GM18520 (cell line): ENCODE measurements around the gene PDZD2.
A peak's percentile ranks its signal among the peaks of the same experiment; 100 is the strongest.
"Not testable (repeated sequence)": the region's sequence is repeated elsewhere in the genome, so short reads cannot be mapped to it uniquely, and the experiment has no call there.

ENCODE experiments used
- ATAC-seq: cut with Tn5 transposase; IDR thresholded peaks from one replicate; pipeline ENCODE4 v1.9.1; 2021; ENCODE audit not compliant: unreplicated experiment

Gene PDZD2

DNA sequence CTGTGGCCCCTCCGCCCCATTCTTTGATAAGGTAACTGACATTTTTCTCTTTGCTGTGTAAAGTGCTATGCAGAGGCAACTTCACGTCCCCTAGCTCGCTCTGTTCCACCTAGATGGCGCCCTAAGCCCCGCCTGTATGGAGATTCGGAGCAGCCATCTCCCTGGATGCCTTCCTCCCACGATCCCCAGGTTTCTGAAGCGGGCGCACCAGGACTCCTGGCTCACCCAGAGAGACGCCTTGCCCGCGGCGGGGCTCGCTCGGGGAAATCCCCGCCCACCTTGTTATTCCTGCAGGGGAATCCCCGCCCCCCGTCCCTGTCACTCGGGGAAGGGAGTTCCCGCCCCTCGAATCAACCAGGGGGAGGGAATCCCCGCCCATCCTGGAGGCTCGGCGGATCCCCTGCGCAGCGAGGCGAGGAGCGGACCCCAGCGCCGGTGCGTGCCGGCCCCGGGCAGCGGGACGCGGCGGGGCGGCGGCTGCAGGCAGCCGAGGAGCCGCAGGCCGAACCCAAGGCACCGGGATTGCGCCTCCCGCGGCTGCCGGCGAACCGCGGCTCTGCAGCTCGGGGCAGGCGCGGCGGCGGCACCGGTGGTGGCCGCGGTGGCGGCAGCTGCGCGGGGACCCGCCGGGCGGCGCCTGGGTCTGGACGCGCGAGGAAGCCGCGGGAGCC is at the start of gene PDZD2:
TSS of gene PDZD2 (plus strand) at position 384 of the 671 bp plus-strand sequence.
- peak; percentile 46 for ATAC-seq

DNA sequence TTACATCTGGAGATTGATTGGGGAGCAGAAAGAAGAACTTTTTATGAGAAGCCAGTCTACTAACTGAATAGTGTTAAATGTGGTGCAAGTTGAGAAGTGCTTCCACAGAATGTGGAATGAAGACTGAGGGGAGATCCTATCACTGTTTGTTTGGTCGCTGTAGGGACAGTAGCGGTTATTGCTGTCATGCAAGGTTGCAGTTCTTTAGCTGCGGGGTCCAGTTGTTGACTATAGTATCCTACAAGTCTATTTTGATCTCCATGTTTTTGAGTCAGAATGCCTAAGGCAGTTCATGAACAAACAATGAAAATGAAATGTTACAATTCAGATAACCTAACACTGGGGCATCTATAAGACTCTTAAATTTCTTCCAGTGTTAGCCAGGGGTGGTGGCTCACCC is 45.3 kb upstream of the PDZD2 start:
- no peak for ATAC-seq

DNA sequence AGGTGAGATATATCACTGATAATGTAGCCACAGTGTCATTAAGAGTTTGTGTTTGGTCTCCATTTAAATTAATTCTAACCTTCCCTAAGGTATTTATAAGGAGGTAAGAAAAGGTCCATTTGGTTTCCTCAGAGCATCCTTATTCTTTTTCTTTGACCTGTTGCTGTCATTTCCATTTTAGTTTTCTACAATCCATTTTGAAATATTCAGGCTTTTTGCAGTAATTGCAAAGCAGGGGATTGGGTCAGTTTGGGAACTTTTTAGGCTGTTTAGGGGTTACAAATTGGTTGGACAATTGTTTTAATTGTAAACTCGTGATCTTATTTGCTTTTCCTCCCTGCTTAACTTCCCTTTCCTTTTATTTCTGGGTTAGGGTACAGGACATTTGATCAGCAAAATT is 42.6 kb upstream of the PDZD2 start:
- ATAC-seq: no peak

DNA sequence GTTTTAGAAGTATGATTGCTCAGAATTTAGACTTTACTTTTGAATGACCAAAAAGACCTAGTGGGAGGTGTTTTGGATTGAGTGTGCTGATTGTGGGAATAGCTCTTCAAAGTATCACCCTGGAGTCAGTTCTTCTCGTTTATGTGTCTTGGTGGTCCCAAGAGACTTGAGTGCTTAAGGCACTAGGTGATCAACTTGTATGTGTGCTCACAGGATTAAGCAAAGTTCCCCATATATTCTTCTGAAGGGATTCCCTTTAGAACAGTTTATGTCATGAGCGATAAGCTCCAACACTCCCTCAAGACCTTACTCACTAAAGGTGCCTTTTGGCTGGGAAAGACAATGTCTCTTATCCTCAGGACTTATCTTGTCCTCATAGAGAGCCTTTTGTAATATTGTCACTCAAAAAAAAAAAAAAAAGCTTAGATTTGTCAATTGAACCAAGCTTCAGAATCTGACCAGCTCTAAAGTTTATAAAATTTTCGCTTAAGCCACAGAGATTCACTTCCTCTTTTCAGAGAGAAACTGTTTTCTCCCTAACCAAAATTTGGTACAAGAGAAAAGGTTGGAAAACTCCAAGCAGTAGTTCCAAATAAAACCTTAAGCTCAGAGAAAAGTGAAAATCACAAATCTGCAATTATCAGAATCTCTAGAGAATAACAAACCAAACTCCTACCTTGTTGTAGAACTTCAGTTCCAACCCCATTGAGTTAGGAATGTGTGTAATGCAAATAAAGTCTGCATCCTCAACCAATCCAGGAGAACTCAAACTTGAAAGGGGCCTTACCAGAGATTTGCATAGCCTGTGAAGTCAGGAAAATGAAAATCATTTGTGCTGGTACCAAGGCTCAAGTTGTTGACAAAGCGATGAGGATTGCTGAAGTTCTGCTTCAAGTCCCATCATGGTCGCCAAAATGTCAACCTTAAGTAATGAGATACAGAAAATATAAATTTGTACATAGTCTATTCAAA is 40.0 kb upstream of the PDZD2 start:
- ATAC-seq: no peak

DNA sequence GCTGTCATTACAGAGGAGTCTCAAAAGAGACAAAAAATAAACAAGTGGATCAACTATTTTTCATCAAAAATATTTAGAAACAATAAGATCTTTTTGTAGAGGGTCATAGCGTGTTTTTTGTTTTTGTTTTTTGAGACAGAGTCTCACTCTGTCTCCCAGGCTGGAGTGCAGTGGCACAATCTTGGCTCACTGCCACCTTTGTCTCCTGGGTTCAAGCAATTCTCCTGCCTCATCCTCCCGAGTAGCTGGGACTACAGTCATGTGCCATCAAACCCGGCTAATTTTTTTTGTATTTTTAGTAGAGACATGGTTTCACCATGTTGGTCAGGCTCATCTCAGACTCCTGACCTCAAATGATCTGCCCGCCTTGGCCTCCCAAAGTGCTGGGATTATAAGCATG is 36.6 kb upstream of the PDZD2 start:
- ATAC-seq: not testable (repeated sequence)

DNA sequence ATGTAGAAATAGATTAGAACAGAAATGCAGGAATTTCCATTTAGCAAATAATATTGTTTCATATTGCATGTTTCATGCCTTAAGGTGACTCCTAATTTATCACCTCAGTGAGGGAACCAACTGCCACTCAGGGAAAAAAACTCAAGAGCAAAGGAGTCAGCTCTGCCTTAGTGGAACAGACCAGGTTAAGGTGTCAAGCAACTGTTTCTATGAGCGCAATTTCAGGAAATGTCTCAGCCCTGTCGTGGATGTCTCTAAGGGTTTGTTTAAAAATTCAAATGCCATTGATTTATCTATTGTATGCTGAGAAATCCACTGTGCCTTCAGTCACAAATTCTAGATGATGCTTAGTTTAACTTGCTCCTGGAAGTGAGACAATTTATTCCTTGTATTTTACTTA is 34.7 kb upstream of the PDZD2 start:
- no peak for ATAC-seq

DNA sequence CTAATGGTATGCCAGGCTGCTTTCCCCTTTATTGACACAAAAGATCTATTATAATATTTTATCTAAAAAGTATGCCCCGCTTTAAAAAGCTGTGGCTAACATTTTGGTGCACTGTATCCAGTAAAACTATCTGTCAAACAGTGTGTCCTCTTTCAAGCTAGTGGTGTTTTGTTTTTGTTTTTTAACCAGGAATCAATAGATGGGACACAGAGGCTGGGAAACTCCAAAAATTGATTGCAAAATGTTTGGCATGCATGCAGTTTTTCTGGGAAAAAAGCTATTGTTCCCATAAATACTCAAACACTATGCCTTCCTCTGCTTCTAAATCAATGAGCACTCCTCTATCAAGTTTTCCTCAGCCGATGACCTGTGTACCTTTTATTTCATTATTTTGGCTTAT is 34.3 kb upstream of the PDZD2 start:
- ATAC-seq: no peak

DNA sequence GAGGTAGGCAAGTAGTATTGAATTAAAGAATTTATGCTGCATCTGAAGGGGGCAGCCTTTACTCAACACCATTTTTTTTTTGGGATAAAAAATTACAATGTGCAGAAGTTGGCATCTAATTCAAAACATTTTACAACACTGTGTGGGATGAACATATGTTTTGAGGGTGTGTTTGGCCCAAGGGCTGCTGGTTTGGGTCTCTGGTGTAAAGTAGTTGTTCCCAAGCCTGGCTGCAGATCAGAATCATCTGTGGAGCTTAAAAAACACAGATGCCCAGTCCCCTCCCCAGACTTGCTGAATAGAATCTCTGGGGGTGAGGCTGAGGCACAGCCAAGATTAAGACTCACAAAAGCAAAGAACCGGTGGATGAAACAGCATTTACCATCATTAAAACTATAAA is 33.0 kb upstream of the PDZD2 start:
- no peak for ATAC-seq

DNA sequence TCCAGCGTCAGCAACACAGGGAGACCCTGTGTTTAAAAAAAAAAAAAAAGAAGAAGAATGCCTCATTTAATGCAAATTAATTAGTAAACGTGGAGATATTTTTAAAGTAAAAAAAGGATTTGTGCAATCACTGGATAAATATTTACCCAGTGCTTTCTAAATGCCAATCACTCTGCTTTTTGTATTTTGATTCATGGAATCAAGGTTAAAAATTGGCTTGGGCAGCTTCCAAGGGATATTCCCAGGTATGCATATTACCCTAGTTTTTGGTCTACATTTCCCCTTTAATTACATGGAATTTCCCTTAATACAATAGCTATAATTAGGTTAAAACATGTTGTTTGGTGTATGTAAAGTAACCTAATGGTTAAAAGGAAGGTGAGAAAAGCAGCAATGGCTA is 31.4 kb upstream of the PDZD2 start:
- no peak for ATAC-seq

DNA sequence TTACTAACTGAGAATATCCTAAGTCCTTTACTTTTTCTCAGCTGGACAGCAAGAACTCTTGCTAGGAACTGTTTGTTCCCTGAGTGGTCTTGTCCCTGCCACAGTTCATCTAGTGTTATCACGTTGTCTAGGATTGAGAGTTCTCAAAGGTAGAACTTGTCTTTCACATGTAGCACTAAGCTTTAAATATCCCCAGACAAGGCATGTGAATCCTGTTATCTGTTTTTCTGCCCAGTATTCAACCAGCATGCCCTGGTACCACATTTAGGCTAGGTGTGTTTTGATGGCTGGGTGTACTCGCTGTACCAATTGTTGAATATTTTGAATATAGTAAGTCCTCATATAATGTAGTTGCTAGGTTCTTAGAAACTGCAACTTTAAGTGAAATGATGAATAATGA is 27.9 kb upstream of the PDZD2 start:
- ATAC-seq: no peak

DNA sequence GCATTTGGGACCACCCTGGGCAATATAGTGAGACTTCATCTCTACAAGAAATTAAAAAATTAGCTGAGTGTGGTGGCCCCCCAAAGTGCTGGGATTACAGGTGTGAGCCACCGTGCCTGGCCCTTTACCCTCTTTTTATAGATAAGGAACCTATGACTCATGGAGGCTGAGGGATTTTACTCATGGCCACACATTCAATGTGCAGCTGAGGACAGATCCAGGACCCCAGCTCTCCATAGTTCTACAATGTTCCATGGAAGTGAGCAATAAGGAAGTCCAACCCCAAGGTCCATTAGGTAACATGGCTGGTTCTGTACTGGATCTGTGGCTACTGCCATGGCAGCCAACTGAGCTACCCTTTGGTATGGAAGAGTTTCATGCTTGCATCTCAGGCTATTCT is 25.3 kb upstream of the PDZD2 start:
- ATAC-seq: no peak

DNA sequence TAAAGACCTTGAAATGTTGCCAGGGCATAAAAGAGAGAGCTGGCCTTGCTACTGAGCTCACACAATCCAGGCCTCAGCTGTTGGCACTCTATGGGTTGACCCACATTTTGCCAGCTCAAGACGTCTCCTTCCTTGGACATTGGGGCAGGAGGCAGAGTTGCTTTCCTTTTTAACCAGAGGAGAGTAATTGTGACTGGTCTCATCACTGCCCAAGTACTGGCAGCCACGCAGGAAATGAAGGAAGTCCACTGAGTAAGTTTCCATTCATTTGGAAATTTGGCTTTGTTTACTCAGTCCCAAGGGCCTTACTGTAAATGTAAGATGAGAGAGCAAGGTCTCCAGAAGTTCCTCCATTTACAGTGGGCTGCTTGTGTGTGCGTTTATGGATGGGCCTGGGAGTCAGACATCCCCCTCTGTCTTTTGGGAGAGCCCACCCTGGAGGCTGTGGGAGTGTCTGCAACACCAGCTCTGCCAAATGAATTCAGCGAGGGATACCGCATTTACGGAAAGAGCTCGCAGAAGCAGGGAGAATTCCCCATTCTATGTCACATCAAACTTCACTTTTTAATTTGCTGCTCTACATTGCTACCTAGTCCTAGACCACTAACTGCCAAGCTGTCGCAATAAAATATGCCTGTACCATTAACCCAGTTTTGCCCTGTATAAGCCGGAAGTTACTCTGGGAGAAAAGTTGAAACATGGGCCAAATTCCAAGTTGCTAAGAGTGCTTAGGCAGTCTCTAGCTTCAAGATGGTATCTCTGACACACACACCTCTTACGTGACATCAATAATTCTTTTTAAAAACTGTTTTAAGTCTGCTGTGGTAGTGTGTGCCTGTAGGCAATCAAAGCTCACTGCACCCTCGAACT is 24.5 kb upstream of the PDZD2 start:
- no peak for ATAC-seq

DNA sequence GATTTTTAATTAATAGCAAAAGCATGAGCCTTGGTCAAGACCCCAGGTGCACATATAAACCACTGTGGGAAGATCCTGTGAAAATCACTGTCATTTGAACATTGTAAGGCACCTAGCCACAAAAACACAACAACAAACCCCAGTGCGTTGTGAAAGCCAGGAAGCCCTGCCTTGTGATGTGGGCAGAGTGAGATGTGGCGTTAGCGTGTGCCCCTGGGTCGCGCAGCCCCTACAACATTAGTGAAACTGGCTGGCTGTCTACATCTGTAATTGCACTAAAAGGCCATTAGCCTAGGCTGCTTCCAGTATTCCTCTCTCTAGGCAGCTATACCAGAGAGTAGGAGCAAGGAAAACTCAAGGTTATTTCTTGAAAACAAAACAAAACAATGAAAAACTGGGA is 21.1 kb upstream of the PDZD2 start:
- ATAC-seq: no peak

DNA sequence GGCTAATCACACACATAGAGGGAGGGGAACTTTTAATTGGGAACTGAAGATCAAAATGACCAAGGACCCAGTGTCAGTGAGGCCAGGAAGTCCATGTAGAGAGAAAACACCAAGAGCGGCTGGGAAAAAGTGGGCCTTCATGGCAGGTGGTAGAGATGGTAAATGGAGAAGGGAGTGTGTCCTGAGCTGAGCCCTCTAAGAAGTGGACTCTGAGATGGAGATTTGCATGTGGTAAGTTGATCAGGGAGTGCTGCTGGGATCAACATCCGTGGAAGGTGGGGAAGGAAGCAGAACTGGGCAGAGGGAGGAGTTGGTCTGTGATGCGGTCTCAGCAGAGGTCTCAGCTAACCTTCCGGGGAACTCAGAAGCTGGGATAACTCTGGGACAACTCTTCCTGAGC is 18.9 kb upstream of the PDZD2 start:
- ATAC-seq: no peak

DNA sequence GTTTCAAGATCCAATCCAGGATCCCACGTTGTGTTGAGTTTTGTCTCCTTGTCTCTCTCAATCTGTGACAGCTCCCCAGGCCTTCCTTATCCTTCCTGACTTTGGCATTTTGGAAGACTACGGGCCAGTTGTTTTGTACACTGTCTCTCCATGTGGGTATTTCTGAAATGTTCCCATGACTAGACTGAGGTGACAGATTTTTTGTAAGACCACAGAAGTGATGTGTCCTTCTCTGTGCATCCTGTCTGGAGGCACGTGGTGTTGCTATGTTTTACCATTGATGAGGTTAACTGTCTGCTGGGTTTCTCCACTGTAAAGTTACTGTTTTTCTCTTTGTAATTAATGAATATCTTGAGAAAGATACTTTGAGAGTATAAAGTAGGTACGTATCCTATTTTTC is 15.7 kb upstream of the PDZD2 start:
- no peak for ATAC-seq

DNA sequence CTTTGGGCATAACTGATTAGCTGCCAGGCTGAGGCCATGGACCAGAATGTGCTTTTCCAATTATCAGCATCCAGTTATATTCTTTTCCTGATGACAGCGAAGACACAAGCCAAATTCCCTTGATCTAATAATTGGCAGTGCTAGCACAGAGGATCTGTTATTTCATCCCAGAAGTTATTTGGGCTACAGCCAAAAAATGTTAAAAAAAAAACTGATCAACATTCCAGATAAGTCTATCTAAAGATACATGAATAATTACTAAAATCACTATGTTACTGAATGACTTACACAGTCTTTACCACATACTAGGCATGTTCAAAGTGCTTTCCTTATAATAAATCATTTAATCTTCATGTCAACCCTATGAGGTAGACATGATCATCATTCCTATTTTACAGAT is 13.5 kb upstream of the PDZD2 start:
- no peak for ATAC-seq

DNA sequence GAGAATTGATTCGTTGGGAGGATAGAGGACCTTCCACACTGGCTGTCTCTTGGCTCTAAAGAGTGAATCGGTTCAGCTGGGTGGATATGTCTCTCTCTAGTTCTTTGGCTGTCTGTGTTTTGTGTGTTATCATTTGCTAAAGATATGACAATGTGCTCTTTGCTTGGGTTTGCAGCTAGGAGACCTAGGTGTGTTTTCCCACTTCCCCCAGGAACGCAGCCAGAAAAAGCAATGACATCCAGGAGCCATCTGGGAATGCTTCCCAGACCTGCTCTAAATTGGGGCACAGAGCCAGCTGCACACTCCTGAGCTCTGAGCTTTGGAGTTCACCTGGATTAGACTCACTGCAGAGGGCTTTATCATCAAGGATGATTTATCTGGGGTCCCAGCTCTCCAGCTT is 12.8 kb upstream of the PDZD2 start:
- no peak for ATAC-seq

DNA sequence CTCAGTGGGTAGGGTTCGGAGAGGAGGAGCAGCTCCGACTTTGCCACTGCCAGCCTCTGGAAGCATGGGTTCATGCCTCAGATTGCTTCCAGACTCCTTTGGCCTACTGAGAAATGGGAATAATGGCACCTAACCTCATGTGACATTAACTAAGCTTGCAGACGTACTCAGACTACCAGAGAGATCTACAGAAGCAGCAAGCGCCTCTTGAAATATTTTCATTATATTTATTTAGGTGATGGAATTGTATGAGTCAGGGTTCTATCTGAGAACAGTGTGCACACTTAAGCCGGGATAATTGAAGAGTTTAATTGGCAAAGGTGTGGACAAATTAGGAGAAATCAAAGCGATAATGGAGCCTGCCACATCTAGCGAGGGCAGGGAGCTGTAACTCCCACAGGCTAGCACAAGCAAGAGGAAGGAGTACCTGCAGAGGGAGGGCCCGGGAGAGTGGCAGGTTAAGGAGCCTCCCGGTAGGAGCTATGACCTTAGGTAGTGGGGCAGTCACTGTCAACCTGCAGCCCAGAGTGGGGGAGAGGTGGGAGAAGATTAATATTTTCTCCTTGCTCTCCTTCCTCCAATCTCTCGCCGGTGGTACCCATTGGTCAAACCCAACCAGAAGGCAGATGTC is 12.2 kb upstream of the PDZD2 start:
- no peak for ATAC-seq

DNA sequence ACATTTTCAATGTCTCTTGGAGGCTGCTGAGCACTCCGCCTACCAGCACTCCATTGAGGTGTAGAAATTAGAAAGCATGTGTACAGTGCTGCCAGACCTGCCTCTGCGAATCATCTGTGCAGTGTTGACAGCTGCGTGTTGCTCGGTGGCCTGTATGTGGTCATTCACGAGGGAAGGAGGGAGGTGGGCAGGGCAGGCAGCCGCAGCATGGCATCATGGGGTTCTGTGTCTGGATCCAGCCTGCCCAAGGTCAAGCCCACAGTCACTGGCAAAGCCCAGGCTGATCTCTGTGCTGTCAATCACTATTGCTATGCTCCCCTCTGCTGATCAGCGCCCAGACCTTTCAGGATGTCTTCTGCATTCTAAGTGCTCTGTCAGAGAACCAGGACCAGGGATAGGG is 8.0 kb upstream of the PDZD2 start:
- no peak for ATAC-seq

DNA sequence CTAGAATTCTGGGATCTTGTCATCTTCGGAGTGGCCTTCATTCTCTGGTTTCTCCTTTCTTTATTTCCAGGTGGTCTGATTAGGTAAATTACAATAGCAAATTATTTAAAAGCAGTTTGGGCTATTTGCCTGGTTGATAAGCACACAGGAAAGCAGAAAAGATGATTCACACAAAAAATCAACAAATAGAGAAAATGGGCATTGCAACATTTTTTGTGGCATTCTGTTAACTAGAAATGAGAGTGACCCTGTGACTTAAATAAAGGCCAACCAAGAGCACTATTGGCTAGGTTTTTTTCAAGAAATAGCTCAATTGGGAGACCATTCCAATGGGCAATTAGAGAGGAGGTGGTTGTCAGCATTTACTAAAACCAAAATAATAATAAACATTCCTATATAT is 6.5 kb upstream of the PDZD2 start:
- no peak for ATAC-seq

DNA sequence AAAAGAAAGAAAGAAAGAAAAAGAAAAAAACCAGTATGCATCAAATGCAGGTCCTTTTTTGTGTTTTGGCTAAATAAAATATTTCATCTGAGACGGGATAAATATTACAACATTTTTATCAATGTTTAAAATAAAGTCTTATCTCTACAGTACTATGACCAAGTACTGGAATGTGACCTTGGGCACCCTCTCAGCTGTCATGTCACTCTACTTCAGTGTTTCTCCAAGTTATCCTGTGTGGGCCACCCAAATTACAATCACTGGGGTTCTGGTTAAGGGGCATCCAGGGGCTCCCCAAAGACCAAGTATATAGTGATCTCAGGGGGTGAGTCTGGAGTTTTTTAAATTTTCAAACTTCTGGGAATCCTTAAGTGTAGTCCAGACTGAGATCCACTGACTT is 3.5 kb upstream of the PDZD2 start:
- ATAC-seq: no peak
